Smooth muscle cell (in vitro differentiated cells): ENCODE data around the gene GNAT3. TPM values are rescaled to one million over a fixed set of nuclear protein-coding genes. Genes with fewer than 3 reads are reported as not detected.

ENCODE experiments used
- DNase-seq: peaks from one replicate; lab custom pipeline; 2025; ENCODE audit not compliant: unreplicated experiment; lab: John Stamatoyannopoulos, UW
- H2AFZ ChIP-seq: fragments of 200-600 bp; sonication (generic); 2 replicates; pipeline ENCODE4 v1.6.0; 2016; ENCODE audit warnings: antibody characterized with exemption, low read depth, mild to moderate bottlenecking
- H3F3A ChIP-seq: fragments of 200-600 bp; sonication (generic); 2 replicates; pipeline ENCODE4 v1.6.0; 2017; ENCODE audit warnings: antibody characterized with exemption, low read depth
- H3K27ac ChIP-seq: fragments of 200-600 bp; sonication (generic); 2 replicates; pipeline ENCODE4 v1.5.1; 2016; ENCODE audit warnings: low read depth, mild to moderate bottlenecking
- H3K27me3 ChIP-seq: fragments of 200-600 bp; sonication (generic); 2 replicates; pipeline ENCODE4 v1.6.1; 2016; ENCODE audit warnings: low read depth, mild to moderate bottlenecking
- H3K36me3 ChIP-seq: fragments of 200-600 bp; sonication (generic); 2 replicates; pipeline ENCODE4 v1.5.1; 2016; ENCODE audit warnings: low read depth
- H3K4me1 ChIP-seq: fragments of 200-600 bp; sonication (generic); 2 replicates; pipeline ENCODE4 v1.5.1; 2016; ENCODE audit warnings: low read depth
- H3K4me2 ChIP-seq: fragments of 200-600 bp; sonication (generic); 2 replicates; pipeline ENCODE4 v1.6.0; 2016; ENCODE audit warnings: mild to moderate bottlenecking
- H3K4me3 ChIP-seq: fragments of 200-600 bp; sonication (generic); 2 replicates; pipeline ENCODE4 v1.5.1; 2016; ENCODE audit warnings: mild to moderate bottlenecking
- H3K79me2 ChIP-seq: fragments of 200-600 bp; sonication (generic); 2 replicates; pipeline ENCODE4 v1.6.0; 2016; ENCODE audit warnings: low read depth, mild to moderate bottlenecking
- H3K9ac ChIP-seq: fragments of 200-600 bp; sonication (generic); 2 replicates; pipeline ENCODE4 v1.6.0; 2016; ENCODE audit warnings: low read depth
- H3K9me3 ChIP-seq: fragments of 200-600 bp; sonication (generic); replicated peaks from 2 replicates; pipeline ENCODE4 v1.5.1; 2016; ENCODE audit warnings: low read depth
- H4K20me1 ChIP-seq: fragments of 200-600 bp; sonication (generic); 2 replicates; pipeline ENCODE4 v1.6.0; 2016; ENCODE audit warnings: low read depth
- CTCF ChIP-seq: fragments of 200-600 bp; sonication (generic); IDR thresholded peaks from 2 replicates; pipeline ENCODE4 v1.5.1; 2017; ENCODE audit warnings: borderline replicate concordance, mild to moderate bottlenecking, antibody characterized with exemption; ENCODE audit not compliant: insufficient read depth, poor library complexity, severe bottlenecking
- WGBS: methylation state at CpG from one replicate; pipeline ENCODE4 v1.1.7; 2016; ENCODE audit warnings: low lambda C conversion rate; 5-methylcytosine and 5-hydroxymethylcytosine counted together
- polyA plus RNA-seq: library from polyadenylated mRNA; unstranded; fragments of >200 nt; fragmentation: Nextera tagmentation; extraction: Ambion mirVana; gene quantifications from 2 replicates; pipeline ENCODE4 v1.2.1, GENCODE V29; 2016
- total RNA-seq: library from RNA; depleted of rRNA; stranded (reverse); fragments of >200 nt; gene quantifications from 2 replicates; pipeline ENCODE4 v1.2.3, GENCODE V29; 2014

The GNAT3 gene
- total RNA-seq (not detected in 2 replicates), polyA plus RNA-seq (not detected in 2 replicates)

GRCh38 chr7:80511964-80512363, at the start of gene GNAT3:
GNAT3 (minus strand) TSS chr7:80512064; CDS start chr7:80511926, 138 bp downstream.
- Histone ChIP-seq H3K27me3 (no peaks in the 10 kb centered on the region), H4K20me1 (no peaks in the 10 kb centered on the region), H3K79me2 (no peaks in the 10 kb centered on the region), H3K36me3 (no peaks in the 10 kb centered on the region), H3K27ac (no peak within 1 kb of the TSS), H3K4me1 (no peaks in the 10 kb centered on the region), H3K9ac (no peak within 1 kb of the TSS), H3K4me3 (no peak within 1 kb of the TSS), H2AFZ (no peak within 1 kb of the TSS), H3F3A (no peaks in the 10 kb centered on the region), H3K4me2 (no peak within 1 kb of the TSS), H3K9me3 (no peaks in the 10 kb centered on the region)
- no peak for TF ChIP-seq CTCF
- 88% methylated on average over 3 of the region's 3 CpGs for WGBS
- no peak for DNase-seq

DNA sequence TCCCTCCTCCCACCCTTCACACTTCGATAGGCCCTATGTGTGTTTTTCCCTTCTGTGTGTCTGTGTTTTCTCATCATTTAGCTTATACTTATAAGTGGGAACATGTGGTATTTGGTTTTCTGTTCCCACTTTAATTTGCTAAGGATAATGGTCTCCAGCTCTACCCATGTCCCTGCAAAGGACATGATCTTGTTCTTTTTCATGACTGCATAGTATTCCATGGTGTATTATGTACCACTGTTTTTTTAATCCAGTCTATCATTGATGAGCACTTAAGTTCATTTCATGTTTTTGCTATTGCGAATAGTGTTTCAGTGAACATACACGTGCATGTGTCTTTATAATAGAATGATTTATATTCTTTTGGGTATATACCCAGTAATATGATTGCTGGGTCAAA, 46.3 kb upstream of the GNAT3 start:
- Histone ChIP-seq H3F3A (no peaks in the 10 kb centered on the region), H4K20me1 (no peaks in the 10 kb centered on the region), H3K9ac (no peak overlapping the region), H3K4me3 (no peak overlapping the region), H3K9me3 (no peaks in the 10 kb centered on the region), H3K27me3 (no peaks in the 10 kb centered on the region), H3K79me2 (no peaks in the 10 kb centered on the region), H3K4me1 (no peaks in the 10 kb centered on the region), H3K36me3 (peaks cover 5% of the 10 kb centered on the region), H3K4me2 (no peak overlapping the region), H2AFZ (no peak overlapping the region), H3K27ac (no peak overlapping the region)
- no peak for TF ChIP-seq CTCF
- WGBS: 80% methylated on average over 3 of the region's 3 CpGs
- no peak for DNase-seq

- Histone ChIP-seq H3F3A (no peaks in the 10 kb centered on the region), H3K27me3 (no peaks in the 10 kb centered on the region), H3K36me3 (no peaks in the 10 kb centered on the region), H3K79me2 (no peaks in the 10 kb centered on the region), H4K20me1 (no peaks in the 10 kb centered on the region), H3K4me1 (no peaks in the 10 kb centered on the region), H3K9ac (no peak overlapping the region), H3K27ac (peak overlapping the region; percentile 28), H2AFZ (no peak overlapping the region), H3K4me2 (no peak overlapping the region), H3K4me3 (no peak overlapping the region), H3K9me3 (no peaks in the 10 kb centered on the region)
- no peak for TF ChIP-seq CTCF
- 31% methylated on average over 1 of the region's 1 CpG for WGBS
- no peak for DNase-seq
Measured at GRCh38 chr7:80552031-80552694, 40.3 kb upstream of the GNAT3 start.

DNA sequence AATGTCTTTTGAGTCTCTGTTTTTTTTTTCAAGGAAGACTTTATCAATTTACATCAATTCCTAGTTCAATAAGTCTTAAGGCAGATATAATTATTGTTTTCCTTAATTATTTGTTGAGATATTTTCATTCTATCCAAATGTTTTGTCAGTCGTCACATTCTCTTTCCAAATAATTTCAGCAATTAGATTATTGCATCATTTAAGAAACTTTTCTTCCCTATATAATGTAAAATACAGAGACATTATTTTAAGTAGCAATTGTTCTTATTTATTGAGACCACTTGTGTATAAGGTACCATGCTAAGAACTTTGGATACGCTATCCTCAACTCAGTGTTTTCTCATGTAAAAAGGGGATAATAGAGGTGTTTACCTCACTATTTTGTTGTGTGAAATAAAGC, 38.1 kb upstream of the GNAT3 start:
- TF ChIP-seq CTCF: no peak
- no peaks in the 10 kb centered on the region for H3K27me3 ChIP-seq
- H3K4me3 ChIP-seq: no peak overlapping the region
- no peak overlapping the region for H3K27ac ChIP-seq
- H3F3A ChIP-seq: no peaks in the 10 kb centered on the region
- no peak for DNase-seq
- no peaks in the 10 kb centered on the region for H3K36me3 ChIP-seq
- 96% methylated on average over 2 of the region's 2 CpGs for WGBS
- no peaks in the 10 kb centered on the region for H3K79me2 ChIP-seq
- H4K20me1 ChIP-seq: no peaks in the 10 kb centered on the region
- no peak overlapping the region for H3K4me2 ChIP-seq
- no peaks in the 10 kb centered on the region for H3K9me3 ChIP-seq
- no peaks in the 10 kb centered on the region for H3K4me1 ChIP-seq
- no peak overlapping the region for H3K9ac ChIP-seq
- no peak overlapping the region for H2AFZ ChIP-seq
